ENCODE measurements around the gene CTNNBIP1. TPM values are rescaled to one million over a fixed set of nuclear protein-coding genes. Genes with fewer than 3 reads are reported as not detected.
A peak's percentile ranks its signal among the peaks of the same experiment; 100 is the strongest.

The CTNNBIP1 gene
- total and polyA plus RNA-seq, 5 donors from 2014 or later, result 5.9 to 9.6 (median 9.3) TPM

GRCh38 chr1:9882296-9882944, 27.6 kb downstream of the CTNNBIP1 start:
- Histone ChIP-seq H3K27me3 (ENCODE audit: control insufficient read depth, insufficient read depth, low read length) (no peaks in the 10 kb centered on the region), H3K4me3 (ENCODE audit: low read depth, low read length) (no peak overlapping the region), H3K36me3 (ENCODE audit: control insufficient read depth, insufficient read depth, low read length) (no peaks in the 10 kb centered on the region), H3K9me3 (ENCODE audit: control insufficient read depth in 2 of 2, low read length in 2 of 2) (no peaks in the 10 kb centered on the region), H3K27ac (ENCODE audit: insufficient read depth, low read length, poor library complexity, severe bottlenecking) (no peak overlapping the region), H3K4me1 (ENCODE audit: control insufficient read depth, insufficient read depth, low read length, poor library complexity, severe bottlenecking) (no peaks in the 10 kb centered on the region)
- Mint-ChIP-seq H3K4me1 (peaks cover 0 to 5% (median under 1%) of the 10 kb centered on the region in 4 donors), H3K9me3 (no peaks in the 10 kb centered on the region), H3K4me3 (no peak overlapping the region), H3K36me3 (peaks cover 21% of the 10 kb centered on the region), H3K27ac (peak overlapping the region in 2 of 3 donors; percentile 72 to 75), H3K27me3 (no peaks in the 10 kb centered on the region)
- DNase-seq (no peak), ATAC-seq (ENCODE audit: low read depth in 2 of 2) (no peak)

GRCh38 chr1:9881838-9882249, 28.2 kb downstream of the CTNNBIP1 start:
- Histone ChIP-seq H3K4me1 (ENCODE audit: control insufficient read depth, insufficient read depth, low read length, poor library complexity, severe bottlenecking) (no peaks in the 10 kb centered on the region), H3K4me3 (ENCODE audit: low read depth, low read length) (no peak overlapping the region), H3K27ac (ENCODE audit: insufficient read depth, low read length, poor library complexity, severe bottlenecking) (no peak overlapping the region), H3K9me3 (ENCODE audit: control insufficient read depth in 2 of 2, low read length in 2 of 2) (no peaks in the 10 kb centered on the region), H3K36me3 (ENCODE audit: control insufficient read depth, insufficient read depth, low read length) (no peaks in the 10 kb centered on the region), H3K27me3 (ENCODE audit: control insufficient read depth, insufficient read depth, low read length) (no peaks in the 10 kb centered on the region)
- Mint-ChIP-seq H3K36me3 (peaks cover 19% of the 10 kb centered on the region), H3K27ac (peak overlapping the region in 2 of 3 donors; percentile 72 to 75), H3K27me3 (no peaks in the 10 kb centered on the region), H3K4me1 (peaks cover 0 to 5% (median under 1%) of the 10 kb centered on the region in 4 donors), H3K4me3 (no peak overlapping the region), H3K9me3 (no peaks in the 10 kb centered on the region)
- ATAC-seq (ENCODE audit: low read depth in 2 of 2) (no peak), DNase-seq (no peak)

GRCh38 chr1:9878404-9878803, 31.7 kb downstream of the CTNNBIP1 start:
- DNase-seq (no peak), ATAC-seq (ENCODE audit: low read depth in 2 of 2) (no peak)
- Mint-ChIP-seq H3K4me3 (no peak overlapping the region), H3K9me3 (peaks cover 0 to 1% (median 0%) of the 10 kb centered on the region in 7 donors), H3K27ac (no peak overlapping the region), H3K36me3 (peaks cover 15% of the 10 kb centered on the region), H3K27me3 (no peaks in the 10 kb centered on the region), H3K4me1 (peaks cover 0 to 8% (median 6%) of the 10 kb centered on the region in 4 donors)
- Histone ChIP-seq H3K9me3 (ENCODE audit: control insufficient read depth in 2 of 2, low read length in 2 of 2) (no peaks in the 10 kb centered on the region), H3K27ac (ENCODE audit: insufficient read depth, low read length, poor library complexity, severe bottlenecking) (no peak overlapping the region), H3K27me3 (ENCODE audit: control insufficient read depth, insufficient read depth, low read length) (no peaks in the 10 kb centered on the region), H3K4me3 (ENCODE audit: low read depth, low read length) (no peak overlapping the region), H3K36me3 (ENCODE audit: control insufficient read depth, insufficient read depth, low read length) (no peaks in the 10 kb centered on the region), H3K4me1 (ENCODE audit: control insufficient read depth, insufficient read depth, low read length, poor library complexity, severe bottlenecking) (peaks cover 4% of the 10 kb centered on the region)

GRCh38 chr1:9877962-9878361, 32.1 kb downstream of the CTNNBIP1 start:
- Histone ChIP-seq H3K27ac (ENCODE audit: insufficient read depth, low read length, poor library complexity, severe bottlenecking) (no peak overlapping the region), H3K9me3 (ENCODE audit: control insufficient read depth in 2 of 2, low read length in 2 of 2) (no peaks in the 10 kb centered on the region), H3K4me1 (ENCODE audit: control insufficient read depth, insufficient read depth, low read length, poor library complexity, severe bottlenecking) (peaks cover 4% of the 10 kb centered on the region), H3K4me3 (ENCODE audit: low read depth, low read length) (no peak overlapping the region), H3K27me3 (ENCODE audit: control insufficient read depth, insufficient read depth, low read length) (no peaks in the 10 kb centered on the region), H3K36me3 (ENCODE audit: control insufficient read depth, insufficient read depth, low read length) (no peaks in the 10 kb centered on the region)
- Mint-ChIP-seq H3K4me3 (no peak overlapping the region), H3K9me3 (peaks cover 0 to 1% (median 0%) of the 10 kb centered on the region in 7 donors), H3K27me3 (no peaks in the 10 kb centered on the region), H3K36me3 (peaks cover 15% of the 10 kb centered on the region), H3K27ac (no peak overlapping the region), H3K4me1 (peaks cover 0 to 8% (median 6%) of the 10 kb centered on the region in 4 donors)
- ATAC-seq (ENCODE audit: low read depth in 2 of 2), result no peak
- no peak for DNase-seq

GRCh38 chr1:9875636-9876000, 34.5 kb downstream of the CTNNBIP1 start:
- ATAC-seq (ENCODE audit: low read depth in 2 of 2) (no peak), DNase-seq (no peak)
- no peak overlapping the region for H3K4me3 ChIP-seq (ENCODE audit: low read depth, low read length)
- H3K36me3 ChIP-seq (ENCODE audit: control insufficient read depth, insufficient read depth, low read length), result no peaks in the 10 kb centered on the region
- Mint-ChIP-seq H3K9me3 (peaks cover 0 to 1% (median 0%) of the 10 kb centered on the region in 7 donors), H3K27ac (no peak overlapping the region), H3K27me3 (no peaks in the 10 kb centered on the region), H3K4me3 (no peak overlapping the region), H3K36me3 (peaks cover 8% of the 10 kb centered on the region), H3K4me1 (peaks cover 0 to 8% (median 5%) of the 10 kb centered on the region in 4 donors)
- H3K4me1 ChIP-seq (ENCODE audit: control insufficient read depth, insufficient read depth, low read length, poor library complexity, severe bottlenecking), result peaks cover 4% of the 10 kb centered on the region
- H3K9me3 ChIP-seq (ENCODE audit: control insufficient read depth in 2 of 2, low read length in 2 of 2), result no peaks in the 10 kb centered on the region
- H3K27ac ChIP-seq (ENCODE audit: insufficient read depth, low read length, poor library complexity, severe bottlenecking), result no peak overlapping the region
- no peaks in the 10 kb centered on the region for H3K27me3 ChIP-seq (ENCODE audit: control insufficient read depth, insufficient read depth, low read length)

- no peaks in the 10 kb centered on the region for H3K9me3 ChIP-seq (ENCODE audit: control insufficient read depth in 2 of 2, low read length in 2 of 2)
- ATAC-seq (ENCODE audit: low read depth in 2 of 2) (peak; percentile 77 to 86), DNase-seq (peak; percentile 64 to 76 (median 69))
- peaks cover 5% of the 10 kb centered on the region for H3K36me3 ChIP-seq (ENCODE audit: control insufficient read depth, insufficient read depth, low read length)
- H3K4me3 ChIP-seq (ENCODE audit: low read depth, low read length), result no peak overlapping the region
- H3K27me3 Mint-ChIP-seq, result no peaks in the 10 kb centered on the region
- no peaks in the 10 kb centered on the region for H3K27me3 ChIP-seq (ENCODE audit: control insufficient read depth, insufficient read depth, low read length)
- H3K4me3 Mint-ChIP-seq, result peak overlapping the region in 1 of 4 donors; percentile 69
- no peak overlapping the region for H3K27ac ChIP-seq (ENCODE audit: insufficient read depth, low read length, poor library complexity, severe bottlenecking)
- H3K4me1 ChIP-seq (ENCODE audit: control insufficient read depth, insufficient read depth, low read length, poor library complexity, severe bottlenecking), result peaks cover 4% of the 10 kb centered on the region
- H3K36me3 Mint-ChIP-seq, result peaks cover 6% of the 10 kb centered on the region
- H3K9me3 Mint-ChIP-seq, result peaks cover 0 to 1% (median 0%) of the 10 kb centered on the region in 7 donors
- H3K27ac Mint-ChIP-seq, result peak overlapping the region in 1 of 3 donors; percentile 31
- peaks cover 0 to 8% (median 5%) of the 10 kb centered on the region in 4 donors for H3K4me1 Mint-ChIP-seq
These were observed 35.0 kb downstream of the CTNNBIP1 start for GRCh38 chr1:9874959-9875635.

- Mint-ChIP-seq H3K9me3 (peaks cover 0 to 1% (median 0%) of the 10 kb centered on the region in 7 donors), H3K36me3 (peaks cover 5% of the 10 kb centered on the region), H3K27me3 (no peaks in the 10 kb centered on the region), H3K4me1 (peaks cover 0 to 8% (median 5%) of the 10 kb centered on the region in 4 donors), H3K4me3 (no peak overlapping the region), H3K27ac (peak overlapping the region in 2 of 3 donors; percentile 31 to 68)
- Histone ChIP-seq H3K9me3 (ENCODE audit: control insufficient read depth in 2 of 2, low read length in 2 of 2) (no peaks in the 10 kb centered on the region), H3K4me1 (ENCODE audit: control insufficient read depth, insufficient read depth, low read length, poor library complexity, severe bottlenecking) (peaks cover 4% of the 10 kb centered on the region), H3K36me3 (ENCODE audit: control insufficient read depth, insufficient read depth, low read length) (peaks cover 7% of the 10 kb centered on the region), H3K27ac (ENCODE audit: insufficient read depth, low read length, poor library complexity, severe bottlenecking) (no peak overlapping the region), H3K27me3 (ENCODE audit: control insufficient read depth, insufficient read depth, low read length) (no peaks in the 10 kb centered on the region), H3K4me3 (ENCODE audit: low read depth, low read length) (no peak overlapping the region)
- DNase-seq (no peak), ATAC-seq (ENCODE audit: low read depth in 2 of 2) (no peak)
These were observed 35.7 kb downstream of the CTNNBIP1 start for GRCh38 chr1:9874412-9874811.

Data from CD4-positive, CD25-positive, alpha-beta regulatory T cell (primary cell).